Gastrocnemius medialis (tissue), 4 donors: Measurements from ENCODE around the gene GMIP.

ENCODE experiments used
- POLR2A ChIP-seq, 2 donors: fragments of 450-650 bp; IDR thresholded peaks; one replicate each; pipeline ENCODE4 v1.6.1; 2017; ENCODE audit warnings: antibody characterized with exemption in 2 of 2, mild to moderate bottlenecking in 2 of 2, moderate library complexity in 2 of 2
- TF ChIP-seq, protein P1 (sequence below), 5 experiments: fragments of 450-650 bp in 3 of 5; fragments of 200-600 bp in 2 of 5; sonication (generic) in 2 of 5; IDR thresholded peaks in 4 of 5; conservative IDR thresholded peaks in 1 of 5; 1 replicate in 4 of 5; 2 replicates in 1 of 5; pipeline ENCODE4 v1.5.1; 2016 to 2019; ENCODE audit warnings: antibody characterized with exemption in 5 of 5, mild to moderate bottlenecking in 3 of 5, moderate library complexity in 3 of 5

- TF ChIP-seq, protein P1, sequence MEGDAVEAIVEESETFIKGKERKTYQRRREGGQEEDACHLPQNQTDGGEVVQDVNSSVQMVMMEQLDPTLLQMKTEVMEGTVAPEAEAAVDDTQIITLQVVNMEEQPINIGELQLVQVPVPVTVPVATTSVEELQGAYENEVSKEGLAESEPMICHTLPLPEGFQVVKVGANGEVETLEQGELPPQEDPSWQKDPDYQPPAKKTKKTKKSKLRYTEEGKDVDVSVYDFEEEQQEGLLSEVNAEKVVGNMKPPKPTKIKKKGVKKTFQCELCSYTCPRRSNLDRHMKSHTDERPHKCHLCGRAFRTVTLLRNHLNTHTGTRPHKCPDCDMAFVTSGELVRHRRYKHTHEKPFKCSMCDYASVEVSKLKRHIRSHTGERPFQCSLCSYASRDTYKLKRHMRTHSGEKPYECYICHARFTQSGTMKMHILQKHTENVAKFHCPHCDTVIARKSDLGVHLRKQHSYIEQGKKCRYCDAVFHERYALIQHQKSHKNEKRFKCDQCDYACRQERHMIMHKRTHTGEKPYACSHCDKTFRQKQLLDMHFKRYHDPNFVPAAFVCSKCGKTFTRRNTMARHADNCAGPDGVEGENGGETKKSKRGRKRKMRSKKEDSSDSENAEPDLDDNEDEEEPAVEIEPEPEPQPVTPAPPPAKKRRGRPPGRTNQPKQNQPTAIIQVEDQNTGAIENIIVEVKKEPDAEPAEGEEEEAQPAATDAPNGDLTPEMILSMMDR (IDR thresholded peaks at IDR 0.05 in 4 of 5, conservative IDR thresholded peaks at IDR 0.05 in 1 of 5) = no peak
- TF ChIP-seq POLR2A (IDR thresholded peaks at IDR 0.05) = no peak
Measured at GRCh38 chr19:19649580-19649995, 6.1 kb upstream of the GMIP start.
